GM15510 (cell line): ENCODE data around the gene STARD9.

Source experiments
- POLR2A ChIP-seq: IDR thresholded peaks from 3 replicates; pipeline ENCODE4 v1.6.1; 2011; ENCODE audit warnings: borderline replicate concordance; ENCODE audit not compliant: insufficient read length; ENCODE audit errors: extremely low read depth

Gene STARD9

DNA sequence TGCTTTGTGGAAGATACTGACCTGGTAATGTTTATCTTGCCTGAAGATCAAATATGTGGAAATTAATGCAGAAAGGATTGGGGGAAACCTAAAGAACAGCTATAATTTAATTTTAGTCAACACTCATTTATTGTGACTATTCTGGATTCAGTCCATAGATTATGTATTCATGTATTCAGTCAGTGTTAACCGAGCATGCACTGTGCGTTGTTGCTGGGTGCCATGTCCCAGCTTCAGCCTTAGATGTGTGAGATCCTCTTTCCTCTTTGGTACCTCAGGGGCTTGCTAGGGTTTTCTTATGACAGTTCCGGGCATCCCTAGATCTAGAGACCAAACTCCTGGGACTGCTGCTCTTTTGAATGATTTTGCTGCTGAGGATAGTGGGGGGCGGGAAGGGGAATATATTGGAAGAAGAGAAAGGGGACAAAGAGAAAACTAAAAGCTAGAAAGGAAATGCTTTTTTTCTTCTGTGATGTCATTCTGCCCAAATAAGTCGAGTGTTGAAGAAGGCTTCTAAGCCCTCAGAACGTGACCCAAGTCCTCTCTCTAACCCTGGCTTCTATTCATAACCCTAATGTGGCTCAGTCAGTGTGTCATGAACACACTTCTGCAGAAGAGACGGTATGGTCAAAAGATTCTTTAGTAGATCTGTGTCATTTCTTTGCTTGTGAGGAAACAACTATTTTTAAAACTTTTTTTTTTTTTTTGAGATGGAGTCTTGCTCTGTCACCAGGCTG lies 33.5 kb downstream of the STARD9 start:
- TF ChIP-seq POLR2A: no peak

GRCh38 chr15:42611532-42611931 lies 36.1 kb downstream of the STARD9 start:
- TF ChIP-seq POLR2A: no peak

- no peak for TF ChIP-seq POLR2A
Measured at GRCh38 chr15:42612367-42612912, 37.0 kb downstream of the STARD9 start.

- TF ChIP-seq POLR2A: no peak
Measured at GRCh38 chr15:42616107-42616506, 40.7 kb downstream of the STARD9 start.

GRCh38 chr15:42619656-42620371 lies 44.4 kb downstream of the STARD9 start:
- TF ChIP-seq POLR2A: no peak

GRCh38 chr15:42621386-42621785 lies 46.0 kb downstream of the STARD9 start:
- no peak for TF ChIP-seq POLR2A

DNA sequence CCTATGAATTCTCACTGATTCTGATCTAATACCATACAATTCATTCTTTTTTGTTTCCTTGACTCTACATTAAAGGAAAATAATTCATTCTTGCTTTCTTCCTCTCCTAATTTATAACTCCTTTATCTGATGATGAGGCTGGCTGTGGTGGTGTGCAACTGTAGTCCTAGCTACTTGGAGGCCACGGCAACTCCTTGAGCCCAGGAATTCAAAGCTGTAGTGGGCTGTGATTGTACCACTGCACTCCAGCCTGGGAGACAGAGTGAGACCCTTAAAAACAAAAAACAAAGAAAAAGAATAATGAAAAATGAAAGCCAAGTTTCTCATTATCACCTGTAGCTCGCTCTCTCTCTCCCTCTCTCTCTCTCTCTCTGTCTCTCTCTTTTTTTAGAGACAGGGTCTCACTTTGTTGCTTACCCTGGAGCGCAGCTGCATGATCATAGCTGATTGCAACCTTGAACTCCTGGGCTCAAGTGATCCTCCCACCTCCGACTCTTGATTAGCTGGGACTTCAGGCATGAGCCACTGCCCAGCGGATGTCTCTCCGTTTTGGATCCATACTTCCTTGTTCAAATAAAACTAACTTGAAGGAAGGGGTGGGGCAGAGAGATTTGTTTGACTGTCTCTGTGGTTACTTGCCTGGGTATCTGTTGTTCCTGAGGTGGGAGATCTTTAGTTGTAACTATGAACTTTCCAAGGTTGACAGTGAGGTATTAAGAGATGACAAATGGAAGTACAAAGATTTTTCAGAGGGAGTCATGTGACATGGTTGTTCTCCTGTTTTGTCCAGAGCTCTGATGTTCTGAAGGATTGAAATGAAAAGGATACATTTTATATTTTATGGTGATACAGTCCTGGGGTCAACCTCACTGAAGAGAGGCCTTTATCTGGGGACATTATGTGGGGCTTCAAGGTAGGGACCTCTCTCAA lies 46.9 kb downstream of the STARD9 start:
- no peak for TF ChIP-seq POLR2A

GRCh38 chr15:42623951-42624350 lies 48.5 kb downstream of the STARD9 start:
- TF ChIP-seq POLR2A: no peak

GRCh38 chr15:42627485-42627884 lies 52.1 kb downstream of the STARD9 start:
- no peak for TF ChIP-seq POLR2A

DNA sequence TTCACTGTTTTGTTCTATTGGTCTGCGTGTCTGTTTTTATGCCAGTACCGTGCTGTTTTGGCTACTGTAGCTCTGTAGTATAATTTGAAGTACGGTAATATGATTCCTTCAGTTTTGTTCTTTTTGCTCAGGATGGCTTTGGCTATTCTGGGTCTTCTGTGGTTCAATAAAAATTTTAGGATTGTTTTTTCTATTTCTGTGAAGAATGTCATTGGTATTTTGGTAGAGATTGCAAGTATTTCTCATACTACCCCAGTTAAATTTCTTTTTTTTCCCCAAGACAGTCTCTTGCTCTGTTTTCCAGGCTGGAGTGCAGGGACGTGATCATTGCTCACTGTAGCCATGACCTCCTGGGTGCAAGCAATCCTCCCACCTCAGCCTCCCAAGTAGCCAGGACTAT lies 53.4 kb downstream of the STARD9 start:
- TF ChIP-seq POLR2A: no peak

DNA sequence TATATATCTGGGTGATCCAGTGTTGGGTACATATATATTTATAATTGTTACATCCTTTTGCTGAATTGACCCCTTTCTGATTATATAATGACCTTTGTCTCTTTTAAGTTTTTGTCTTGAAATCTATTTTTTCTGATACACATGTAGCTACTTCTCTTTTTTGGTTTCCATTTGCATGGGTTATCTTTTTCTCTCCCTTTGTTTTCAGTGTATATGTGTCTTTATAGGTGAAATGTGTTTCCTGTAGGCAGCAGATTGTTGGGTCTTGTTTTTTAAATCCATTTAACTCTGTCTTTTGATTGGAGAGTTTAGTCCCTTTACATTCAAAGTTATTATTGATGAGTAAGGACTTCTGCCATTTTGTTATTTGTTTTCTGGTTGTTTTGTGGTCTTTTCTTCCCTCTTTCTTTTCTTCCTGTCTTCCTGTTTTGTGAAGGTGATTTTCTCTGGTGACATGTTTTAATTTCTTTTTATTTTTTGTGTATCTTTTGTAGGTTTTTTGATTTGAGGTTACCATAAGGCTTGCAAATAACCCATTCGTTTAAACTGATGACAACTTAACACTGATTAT lies 56.8 kb downstream of the STARD9 start:
- no peak for TF ChIP-seq POLR2A

- TF ChIP-seq POLR2A: no peak
Measured at GRCh38 chr15:42640109-42640508, 64.7 kb downstream of the STARD9 start.

GRCh38 chr15:42650208-42651066 lies 75.0 kb downstream of the STARD9 start:
- no peak for TF ChIP-seq POLR2A
